ENCODE results near the gene NOTCH2.
"Not testable (repeated sequence)": the region's sequence is repeated elsewhere in the genome, so short reads cannot be mapped to it uniquely, and the experiment has no call there.

NOTCH2 gene

GRCh38 chr1:119977113-119977736 lies 92.2 kb downstream of the NOTCH2 start:
- not testable (repeated sequence) for FAIRE-seq; DNase-seq (ENCODE audit: insufficient read length, low spot score)

- not testable (repeated sequence) for DNase-seq (ENCODE audit: insufficient read length, low spot score); FAIRE-seq
These were observed 93.7 kb downstream of the NOTCH2 start for GRCh38 chr1:119975582-119976254.

GRCh38 chr1:119975006-119975405 lies 94.5 kb downstream of the NOTCH2 start:
- DNase-seq (ENCODE audit: insufficient read length, low spot score) (no peak), FAIRE-seq (no peak)

- DNase-seq (ENCODE audit: insufficient read length, low spot score), result no peak
- FAIRE-seq, result no peak
These were observed 95.4 kb downstream of the NOTCH2 start for GRCh38 chr1:119974013-119974412.

- FAIRE-seq, result no peak
- DNase-seq (ENCODE audit: insufficient read length, low spot score), result no peak
These were observed 97.5 kb downstream of the NOTCH2 start for GRCh38 chr1:119971710-119972570.

- no peak for DNase-seq (ENCODE audit: insufficient read length, low spot score)
- FAIRE-seq, result no peak
These were observed 100.9 kb downstream of the NOTCH2 start for GRCh38 chr1:119968601-119969000.

- FAIRE-seq (peak; percentile 33), DNase-seq (ENCODE audit: insufficient read length, low spot score) (peak; percentile 10)
These were observed 101.4 kb downstream of the NOTCH2 start for GRCh38 chr1:119968068-119968492.

GRCh38 chr1:119966681-119967080 lies 102.8 kb downstream of the NOTCH2 start:
- DNase-seq (ENCODE audit: insufficient read length, low spot score) (no peak), FAIRE-seq (no peak)

GRCh38 chr1:119966020-119966419 lies 103.4 kb downstream of the NOTCH2 start:
- DNase-seq (ENCODE audit: insufficient read length, low spot score), result no peak
- FAIRE-seq, result no peak

- no peak for FAIRE-seq
- no peak for DNase-seq (ENCODE audit: insufficient read length, low spot score)
These were observed 104.6 kb downstream of the NOTCH2 start for GRCh38 chr1:119964673-119965363.

GRCh38 chr1:119962296-119962968 lies 107.0 kb downstream of the NOTCH2 start:
- DNase-seq (ENCODE audit: insufficient read length, low spot score), result no peak
- no peak for FAIRE-seq

GRCh38 chr1:119960501-119960900 lies 109.0 kb downstream of the NOTCH2 start:
- FAIRE-seq, result no peak

GRCh38 chr1:119959268-119960220 lies 109.9 kb downstream of the NOTCH2 start:
- FAIRE-seq (no peak), DNase-seq (ENCODE audit: insufficient read length, low spot score) (no peak)

More at GRCh38 chr1:119960501-119960900, 109.0 kb downstream of the NOTCH2 start:
- DNase-seq (ENCODE audit: insufficient read length, low spot score), result no peak

GRCh38 chr1:119958223-119958622 lies 111.2 kb downstream of the NOTCH2 start:
- DNase-seq (ENCODE audit: insufficient read length, low spot score), result no peak
- no peak for FAIRE-seq

- DNase-seq (ENCODE audit: insufficient read length, low spot score) (no peak), FAIRE-seq (no peak)
These were observed 113.2 kb downstream of the NOTCH2 start for GRCh38 chr1:119956306-119956705.

GRCh38 chr1:119954476-119955422 lies 114.7 kb downstream of the NOTCH2 start:
- DNase-seq (ENCODE audit: insufficient read length, low spot score) (no peak), FAIRE-seq (no peak)

GRCh38 chr1:119953266-119953998 lies 116.0 kb downstream of the NOTCH2 start:
- FAIRE-seq, result no peak
- DNase-seq (ENCODE audit: insufficient read length, low spot score), result no peak

Measured in GM19239 (cell line).